T47D (cell line): Measurements from ENCODE around the gene THTPA.
"Not testable (repeated sequence)": the region's sequence is repeated elsewhere in the genome, so short reads cannot be mapped to it uniquely, and the experiment has no call there.

ENCODE experiments used
- DNase-seq, 2 experiments: peaks; one replicate each; pipeline versions ENCODE4 v3.0.0 to v3.0.0-alpha.2; 2011 to 2012; ENCODE audit warnings: low read depth in 1 of 2, low spot score in 1 of 2
- JUND ChIP-seq: IDR thresholded peaks from 2 replicates; pipeline ENCODE4 v1.6.1; 2012; ENCODE audit warnings: low read depth
- in situ Hi-C: cut with HindIII; loops from 2 replicates; pipeline ENCODE4 v1.10.0; 2016; ENCODE audit warnings: low sequenced_read_pairs, low pct_unique_long_range_greater_than_20kb

THTPA gene

GRCh38 chr14:23600806-23601205 lies 44.7 kb downstream of the THTPA start:
- DNase-seq = no peak
- no peak for TF ChIP-seq JUND
- in situ Hi-C loops = no loop called here

GRCh38 chr14:23601424-23601823 lies 45.4 kb downstream of the THTPA start:
- no peak for DNase-seq
- in situ Hi-C loops = no loop called here
- no peak for TF ChIP-seq JUND

- TF ChIP-seq JUND = no peak
- in situ Hi-C loops = no loop called here
- DNase-seq = no peak
Measured at GRCh38 chr14:23601845-23602180, 45.7 kb downstream of the THTPA start.

- no peak for DNase-seq
- in situ Hi-C loops = no loop called here
- TF ChIP-seq JUND = no peak
Measured at GRCh38 chr14:23602181-23603095, 46.4 kb downstream of the THTPA start.

DNA sequence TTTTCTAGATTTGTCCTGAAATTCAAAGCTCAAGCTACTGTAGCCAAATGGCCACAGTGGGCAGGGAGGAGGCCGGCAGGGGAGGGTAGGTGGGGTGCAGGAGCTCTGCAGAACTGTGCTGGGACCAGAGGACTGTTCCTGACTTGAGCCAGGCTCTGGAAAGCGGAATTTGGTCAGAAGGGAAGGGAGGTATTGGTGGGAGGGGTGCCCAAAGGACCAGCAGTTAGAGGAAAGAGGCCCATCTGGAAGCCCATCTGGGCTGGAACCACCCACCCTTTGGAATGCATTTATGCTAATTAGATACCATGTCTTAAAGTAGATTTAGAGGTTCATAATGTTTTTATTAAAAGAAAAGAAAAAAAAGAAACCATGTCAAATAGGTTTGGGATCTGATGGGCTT lies 47.0 kb downstream of the THTPA start:
- no peak for TF ChIP-seq JUND
- in situ Hi-C loops = no loop called here
- DNase-seq = no peak

GRCh38 chr14:23604148-23604547 lies 48.1 kb downstream of the THTPA start:
- TF ChIP-seq JUND = no peak
- no peak for DNase-seq
- in situ Hi-C loops = no loop called here

GRCh38 chr14:23604675-23605170 lies 48.7 kb downstream of the THTPA start:
- no peak for TF ChIP-seq JUND
- in situ Hi-C loops = no loop called here
- DNase-seq = no peak

GRCh38 chr14:23605931-23606585 lies 50.0 kb downstream of the THTPA start:
- in situ Hi-C loops = no loop called here
- no peak for DNase-seq

GRCh38 chr14:23608454-23608853 lies 52.4 kb downstream of the THTPA start:
- no peak for TF ChIP-seq JUND
- in situ Hi-C loops = no loop called here
- DNase-seq = no peak

More at GRCh38 chr14:23605931-23606585, 50.0 kb downstream of the THTPA start:
- no peak for TF ChIP-seq JUND

GRCh38 chr14:23609001-23609400 lies 52.9 kb downstream of the THTPA start:
- in situ Hi-C loops = no loop called here
- DNase-seq = no peak
- TF ChIP-seq JUND = no peak

GRCh38 chr14:23609411-23610089 lies 53.5 kb downstream of the THTPA start:
- in situ Hi-C loops, DNase-seq: not testable (repeated sequence)
